Lower lobe of right lung (tissue), 2 donors: ENCODE measurements around the gene ZNF100. TPM values are rescaled to one million over a fixed set of nuclear protein-coding genes. Genes with fewer than 3 reads are reported as not detected.
A peak's percentile ranks its signal among the peaks of the same experiment; 100 is the strongest.

ENCODE experiments used
- ATAC-seq, 2 donors: fragments of 200-7000 bp; cut with Tn5 transposase; one replicate each; pipeline ENCODE4 v1.9.1; 2020 to 2022; ENCODE audit warnings: mild to moderate bottlenecking in 2 of 2, moderate library complexity in 2 of 2
- DNase-seq: peaks from one replicate; pipeline ENCODE4 v3.0.0-alpha.2; 2020
- H3K27ac ChIP-seq: fragments of 200-600 bp; one replicate; pipeline ENCODE4 v1.8.0; 2022
- H3K27me3 ChIP-seq: fragments of 200-600 bp; one replicate; pipeline ENCODE4 v1.8.0; 2022; ENCODE audit warnings: low read depth
- H3K36me3 ChIP-seq: fragments of 200-600 bp; one replicate; pipeline ENCODE4 v1.8.0; 2022; ENCODE audit warnings: mild to moderate bottlenecking
- H3K4me1 ChIP-seq: fragments of 200-600 bp; one replicate; pipeline ENCODE4 v1.8.0; 2022
- H3K4me3 ChIP-seq: fragments of 200-600 bp; one replicate; pipeline ENCODE4 v1.8.0; 2022; ENCODE audit warnings: mild to moderate bottlenecking
- H3K9me3 ChIP-seq: fragments of 200-600 bp; one replicate; pipeline ENCODE4 v1.8.0; 2022
- intact Hi-C: fragments of 100-400 bp; cut with DNase I; formaldehyde crosslinking; loops from one replicate; pipeline ENCODE4 v1.11.0; 2022
- total RNA-seq: library from RNA; stranded (reverse); fragmentation: NEBNext Ultra II Directional; extraction: Animal tissue kit (Norgen Biotek cat#: 25700); gene quantifications from one replicate; pipeline ENCODE4 v1.2.1, GENCODE V29; 2021
- TF ChIP-seq, protein P1 (sequence below): fragments of 200-600 bp; IDR thresholded peaks from one replicate; pipeline ENCODE4 v1.8.0; 2022; ENCODE audit warnings: antibody characterized with exemption, mild to moderate bottlenecking
- donor health status: DM: no; HTN: yes; CAD: no; lungs with severe emphysema.

The ZNF100 gene
- total RNA-seq, 1 donor from 2014 or later, result 13.4 TPM

GRCh38 chr19:21707065-21707464, 60.3 kb downstream of the ZNF100 start:
- TF ChIP-seq, protein P1, sequence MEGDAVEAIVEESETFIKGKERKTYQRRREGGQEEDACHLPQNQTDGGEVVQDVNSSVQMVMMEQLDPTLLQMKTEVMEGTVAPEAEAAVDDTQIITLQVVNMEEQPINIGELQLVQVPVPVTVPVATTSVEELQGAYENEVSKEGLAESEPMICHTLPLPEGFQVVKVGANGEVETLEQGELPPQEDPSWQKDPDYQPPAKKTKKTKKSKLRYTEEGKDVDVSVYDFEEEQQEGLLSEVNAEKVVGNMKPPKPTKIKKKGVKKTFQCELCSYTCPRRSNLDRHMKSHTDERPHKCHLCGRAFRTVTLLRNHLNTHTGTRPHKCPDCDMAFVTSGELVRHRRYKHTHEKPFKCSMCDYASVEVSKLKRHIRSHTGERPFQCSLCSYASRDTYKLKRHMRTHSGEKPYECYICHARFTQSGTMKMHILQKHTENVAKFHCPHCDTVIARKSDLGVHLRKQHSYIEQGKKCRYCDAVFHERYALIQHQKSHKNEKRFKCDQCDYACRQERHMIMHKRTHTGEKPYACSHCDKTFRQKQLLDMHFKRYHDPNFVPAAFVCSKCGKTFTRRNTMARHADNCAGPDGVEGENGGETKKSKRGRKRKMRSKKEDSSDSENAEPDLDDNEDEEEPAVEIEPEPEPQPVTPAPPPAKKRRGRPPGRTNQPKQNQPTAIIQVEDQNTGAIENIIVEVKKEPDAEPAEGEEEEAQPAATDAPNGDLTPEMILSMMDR, result no peak
- peaks cover 4% of the 10 kb centered on the region for H3K9me3 ChIP-seq
- no peaks in the 10 kb centered on the region for H3K36me3 ChIP-seq
- H3K27me3 ChIP-seq, result no peaks in the 10 kb centered on the region
- no peak overlapping the region for H3K4me3 ChIP-seq
- DNase-seq (no peak), ATAC-seq (no peak)
- no peak overlapping the region for H3K27ac ChIP-seq
- H3K4me1 ChIP-seq, result no peaks in the 10 kb centered on the region
- intact Hi-C loops, result no loop called here

DNA sequence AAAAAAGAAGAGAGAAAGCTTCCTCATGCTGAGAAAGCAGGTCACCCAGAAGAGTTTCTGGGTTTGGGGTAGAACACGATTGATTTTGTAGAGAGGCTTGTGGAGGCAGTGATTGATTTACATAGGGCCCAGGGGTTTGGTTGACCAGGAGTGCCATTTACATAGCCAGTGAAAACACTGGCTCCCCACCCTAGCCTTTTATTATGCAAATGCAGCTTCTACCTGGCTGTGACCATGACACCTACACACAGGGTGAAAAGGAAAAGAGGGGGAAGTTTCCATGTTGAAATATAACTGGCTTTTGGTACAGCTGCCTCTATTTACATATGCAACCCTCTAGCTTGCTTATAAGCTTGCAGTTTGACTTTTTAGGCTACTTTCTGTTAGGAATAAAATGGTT, 62.0 kb downstream of the ZNF100 start:
- Histone ChIP-seq H3K27ac (no peak overlapping the region), H3K4me3 (no peak overlapping the region), H3K4me1 (no peaks in the 10 kb centered on the region), H3K27me3 (no peaks in the 10 kb centered on the region), H3K36me3 (no peaks in the 10 kb centered on the region), H3K9me3 (no peaks in the 10 kb centered on the region)
- intact Hi-C loops, result no loop called here
- ATAC-seq (no peak), DNase-seq (no peak)
- TF ChIP-seq, protein P1, result no peak

- DNase-seq (no peak), ATAC-seq (no peak)
- Histone ChIP-seq H3K9me3 (no peaks in the 10 kb centered on the region), H3K36me3 (no peaks in the 10 kb centered on the region), H3K4me1 (no peaks in the 10 kb centered on the region), H3K4me3 (no peak overlapping the region), H3K27ac (no peak overlapping the region), H3K27me3 (no peaks in the 10 kb centered on the region)
- intact Hi-C loops, result no loop called here
- TF ChIP-seq, protein P1, result no peak
Observed at GRCh38 chr19:21704320-21704719, 63.1 kb downstream of the ZNF100 start.

- Histone ChIP-seq H3K27me3 (no peaks in the 10 kb centered on the region), H3K27ac (no peak overlapping the region), H3K4me1 (no peaks in the 10 kb centered on the region), H3K9me3 (no peaks in the 10 kb centered on the region), H3K4me3 (no peak overlapping the region), H3K36me3 (no peaks in the 10 kb centered on the region)
- DNase-seq (no peak), ATAC-seq (no peak)
- TF ChIP-seq, protein P1, result no peak
- intact Hi-C loops, result no loop called here
Observed at GRCh38 chr19:21699197-21699596, 68.2 kb downstream of the ZNF100 start.

DNA sequence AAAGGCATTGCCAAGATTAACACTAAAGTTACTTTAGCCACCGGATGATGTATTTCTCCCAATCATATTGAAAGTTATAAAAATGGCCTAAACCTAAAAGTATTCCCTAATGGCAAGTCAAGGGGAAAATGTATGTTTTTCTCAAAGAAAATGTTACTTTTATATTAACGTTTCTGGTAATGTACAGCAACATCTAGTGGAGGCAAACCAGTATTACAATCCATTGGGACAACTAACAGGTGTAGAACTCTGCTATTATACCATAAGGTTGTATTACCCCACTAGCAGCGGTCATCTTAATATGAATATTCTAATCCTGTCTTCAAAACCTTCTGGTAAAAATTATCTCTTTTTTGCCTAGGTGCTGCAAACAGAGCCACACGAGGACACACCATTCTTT, 69.2 kb downstream of the ZNF100 start:
- TF ChIP-seq, protein P1, result peak; percentile 67
- Histone ChIP-seq H3K27ac (no peak overlapping the region), H3K27me3 (no peaks in the 10 kb centered on the region), H3K4me3 (no peak overlapping the region), H3K9me3 (no peaks in the 10 kb centered on the region), H3K36me3 (no peaks in the 10 kb centered on the region), H3K4me1 (no peaks in the 10 kb centered on the region)
- ATAC-seq (peak; percentile 67 to 71), DNase-seq (no peak)
- intact Hi-C loops, result no loop called here

DNA sequence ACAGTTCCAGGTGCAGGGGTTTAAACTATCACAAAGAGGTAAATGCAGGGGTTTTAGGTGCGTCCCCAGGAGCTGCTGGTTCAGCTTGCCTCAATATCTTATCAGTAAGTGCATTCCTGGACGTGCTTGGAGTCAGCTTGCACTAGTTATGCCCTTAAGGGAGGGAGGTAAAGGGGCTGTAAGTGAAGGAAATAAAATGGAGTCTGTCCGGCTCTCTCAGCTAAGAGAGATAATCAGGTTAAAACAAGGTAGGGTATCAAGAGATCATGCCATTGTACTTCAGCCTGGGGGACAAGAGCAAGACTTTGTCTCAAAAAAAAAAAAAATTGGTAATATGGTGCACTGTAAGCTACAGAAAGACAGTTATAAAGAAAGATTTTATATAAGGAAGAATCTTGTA, 69.7 kb downstream of the ZNF100 start:
- no peaks in the 10 kb centered on the region for H3K9me3 ChIP-seq
- H3K4me3 ChIP-seq, result no peak overlapping the region
- H3K27me3 ChIP-seq, result no peaks in the 10 kb centered on the region
- H3K27ac ChIP-seq, result no peak overlapping the region
- intact Hi-C loops, result no loop called here
- no peaks in the 10 kb centered on the region for H3K36me3 ChIP-seq
- ATAC-seq (peak in 1 of 2 donors; percentile 53), DNase-seq (no peak)
- no peaks in the 10 kb centered on the region for H3K4me1 ChIP-seq
- TF ChIP-seq, protein P1, result no peak
